GM12801 (cell line): ENCODE measurements around the gene ZBTB12.

Source experiments
- TF ChIP-seq, protein P1 (sequence below): IDR thresholded peaks from one replicate; pipeline ENCODE4 v1.5.1; 2011; ENCODE audit warnings: control low read depth; ENCODE audit not compliant: insufficient read length; ENCODE audit errors: extremely low read depth

The ZBTB12 gene

DNA sequence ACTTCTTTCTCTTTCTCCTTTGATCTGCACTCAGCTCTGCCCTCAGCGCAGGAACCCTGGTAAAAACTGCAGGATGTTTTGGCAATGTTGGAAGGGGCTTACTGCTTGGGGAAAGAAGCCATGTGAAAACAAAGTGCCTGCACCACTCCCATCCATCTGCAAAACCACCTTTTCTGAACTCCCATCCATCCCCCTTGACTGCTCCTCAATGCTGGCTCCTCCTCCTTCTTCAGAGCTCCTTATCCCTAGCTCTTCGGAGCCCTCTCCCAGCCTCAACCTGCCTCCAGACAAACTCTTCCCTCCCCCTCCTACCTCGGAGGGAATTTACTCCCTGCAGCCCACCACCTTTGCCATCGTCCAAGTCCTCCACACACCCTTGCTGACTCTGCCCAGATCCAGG is 4.2 kb upstream of the ZBTB12 start:
- TF ChIP-seq, protein P1, sequence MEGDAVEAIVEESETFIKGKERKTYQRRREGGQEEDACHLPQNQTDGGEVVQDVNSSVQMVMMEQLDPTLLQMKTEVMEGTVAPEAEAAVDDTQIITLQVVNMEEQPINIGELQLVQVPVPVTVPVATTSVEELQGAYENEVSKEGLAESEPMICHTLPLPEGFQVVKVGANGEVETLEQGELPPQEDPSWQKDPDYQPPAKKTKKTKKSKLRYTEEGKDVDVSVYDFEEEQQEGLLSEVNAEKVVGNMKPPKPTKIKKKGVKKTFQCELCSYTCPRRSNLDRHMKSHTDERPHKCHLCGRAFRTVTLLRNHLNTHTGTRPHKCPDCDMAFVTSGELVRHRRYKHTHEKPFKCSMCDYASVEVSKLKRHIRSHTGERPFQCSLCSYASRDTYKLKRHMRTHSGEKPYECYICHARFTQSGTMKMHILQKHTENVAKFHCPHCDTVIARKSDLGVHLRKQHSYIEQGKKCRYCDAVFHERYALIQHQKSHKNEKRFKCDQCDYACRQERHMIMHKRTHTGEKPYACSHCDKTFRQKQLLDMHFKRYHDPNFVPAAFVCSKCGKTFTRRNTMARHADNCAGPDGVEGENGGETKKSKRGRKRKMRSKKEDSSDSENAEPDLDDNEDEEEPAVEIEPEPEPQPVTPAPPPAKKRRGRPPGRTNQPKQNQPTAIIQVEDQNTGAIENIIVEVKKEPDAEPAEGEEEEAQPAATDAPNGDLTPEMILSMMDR: no peak

DNA sequence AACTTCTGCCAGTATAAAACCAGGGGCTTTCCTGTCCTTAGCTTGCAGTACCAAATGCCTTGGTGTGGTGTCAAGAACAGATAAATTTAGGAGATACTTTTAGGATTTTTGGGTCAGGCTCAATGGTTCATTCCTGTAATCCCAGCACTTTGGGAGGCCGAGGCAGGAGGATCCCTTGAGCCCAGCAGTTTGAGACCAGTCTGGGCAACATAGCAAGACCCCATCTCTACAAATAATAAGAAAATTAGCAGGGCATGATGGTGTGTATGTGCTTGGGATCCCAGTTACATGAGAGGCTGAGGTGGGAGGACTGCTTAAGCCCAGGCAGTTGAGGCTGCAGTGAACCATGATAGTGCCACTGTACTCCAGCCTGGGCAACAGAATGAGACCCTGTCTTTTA is 3.2 kb upstream of the ZBTB12 start:
- TF ChIP-seq, protein P1: no peak

DNA sequence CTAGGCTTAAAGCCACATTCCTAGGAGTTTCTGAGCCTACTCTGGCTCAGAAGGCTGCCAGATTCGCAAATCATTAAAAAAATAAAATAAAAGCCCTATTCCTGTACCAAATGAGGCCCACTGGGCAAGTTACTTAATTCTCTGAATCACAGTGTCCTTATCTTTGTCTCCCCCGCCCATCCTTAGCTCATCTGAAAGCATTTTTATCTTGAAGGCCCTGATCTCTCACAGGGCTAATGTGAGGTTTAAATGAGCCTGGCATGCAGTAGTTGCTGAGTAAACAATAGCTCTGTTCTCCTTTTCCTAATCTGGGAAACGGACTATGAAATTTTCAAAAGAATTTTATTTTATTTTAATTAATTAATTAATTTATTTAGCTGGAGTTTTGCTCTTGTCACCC is 2.1 kb upstream of the ZBTB12 start:
- TF ChIP-seq, protein P1: no peak

DNA sequence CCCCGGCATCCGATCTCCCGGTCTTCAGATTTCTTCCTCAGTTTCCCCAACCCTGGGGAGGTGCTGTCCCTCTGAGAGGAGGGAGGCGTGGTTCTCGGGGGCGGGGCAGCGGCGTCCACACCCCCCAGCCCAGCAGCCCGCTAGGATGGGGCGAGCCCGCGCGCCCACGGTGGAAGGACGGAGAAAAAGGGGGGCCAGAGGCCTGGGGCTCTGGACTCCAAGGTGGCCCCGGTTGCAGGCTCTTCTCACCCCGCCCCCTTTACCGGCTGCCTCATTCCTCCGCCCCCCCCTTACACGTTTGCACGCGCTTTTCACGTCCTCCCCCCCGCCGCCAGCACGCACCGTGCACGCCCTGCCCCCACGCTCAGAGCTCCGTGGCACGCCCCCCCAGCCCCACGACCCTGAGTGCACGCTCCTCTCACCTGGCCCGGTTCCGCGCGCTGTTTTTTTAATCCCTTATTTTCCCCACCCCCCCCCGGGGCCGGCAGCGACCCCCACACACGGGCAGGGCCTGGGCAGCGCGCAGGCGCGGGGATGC is 402 bp downstream of the ZBTB12 start:
- TF ChIP-seq, protein P1: no peak

- TF ChIP-seq, protein P1: no peak
Measured at GRCh38 chr6:31900917-31901414, 920 bp downstream of the ZBTB12 start.

GRCh38 chr6:31899882-31900722 is 1.8 kb downstream of the ZBTB12 start:
- TF ChIP-seq, protein P1: no peak

GRCh38 chr6:31899215-31899614 is 2.7 kb downstream of the ZBTB12 start:
- TF ChIP-seq, protein P1: no peak
